ENCODE results near the gene ST14.

The ST14 gene

GRCh38 chr11:130206141-130206540 lies 46.6 kb downstream of the ST14 start:
- H3K4me3 ChIP-seq (ENCODE audit: low read depth, low read length), result no peak overlapping the region
- no peak for DNase-seq (ENCODE audit: low read depth)
- TF ChIP-seq CTCF (IDR thresholded peaks at IDR 0.05; ENCODE audit: control insufficient read depth, extremely low read depth, insufficient read depth), result no peak

GRCh38 chr11:130208241-130209127 lies 48.9 kb downstream of the ST14 start:
- no peak for DNase-seq (ENCODE audit: low read depth)
- TF ChIP-seq CTCF (IDR thresholded peaks at IDR 0.05; ENCODE audit: control insufficient read depth, extremely low read depth, insufficient read depth), result no peak
- no peak overlapping the region for H3K4me3 ChIP-seq (ENCODE audit: low read depth, low read length)

GRCh38 chr11:130209128-130209932 lies 49.7 kb downstream of the ST14 start:
- no peak overlapping the region for H3K4me3 ChIP-seq (ENCODE audit: low read depth, low read length)
- DNase-seq (ENCODE audit: low read depth), result no peak
- TF ChIP-seq CTCF (IDR thresholded peaks at IDR 0.05; ENCODE audit: control insufficient read depth, extremely low read depth, insufficient read depth), result no peak

GRCh38 chr11:130209954-130210854 lies 50.6 kb downstream of the ST14 start:
- no peak overlapping the region for H3K4me3 ChIP-seq (ENCODE audit: low read depth, low read length)
- TF ChIP-seq CTCF (IDR thresholded peaks at IDR 0.05; ENCODE audit: control insufficient read depth, extremely low read depth, insufficient read depth), result no peak
- no peak for DNase-seq (ENCODE audit: low read depth)

- no peak overlapping the region for H3K4me3 ChIP-seq (ENCODE audit: low read depth, low read length)
- TF ChIP-seq CTCF (IDR thresholded peaks at IDR 0.05; ENCODE audit: control insufficient read depth, extremely low read depth, insufficient read depth), result no peak
- no peak for DNase-seq (ENCODE audit: low read depth)
These were observed 51.6 kb downstream of the ST14 start for GRCh38 chr11:130211144-130211543.

- no peak for DNase-seq (ENCODE audit: low read depth)
- no peak overlapping the region for H3K4me3 ChIP-seq (ENCODE audit: low read depth, low read length)
- no peak for TF ChIP-seq CTCF (IDR thresholded peaks at IDR 0.05; ENCODE audit: control insufficient read depth, extremely low read depth, insufficient read depth)
These were observed 52.3 kb downstream of the ST14 start for GRCh38 chr11:130211781-130212401.
